Left forelimb (tissue), 1 donor: Measurements from ENCODE around the gene PLAC8L1.

Source experiments
- DNase-seq: peaks from one replicate; pipeline ENCODE4 v3.0.0-alpha.2; 2018; ENCODE audit warnings: low spot score

PLAC8L1 gene

DNA sequence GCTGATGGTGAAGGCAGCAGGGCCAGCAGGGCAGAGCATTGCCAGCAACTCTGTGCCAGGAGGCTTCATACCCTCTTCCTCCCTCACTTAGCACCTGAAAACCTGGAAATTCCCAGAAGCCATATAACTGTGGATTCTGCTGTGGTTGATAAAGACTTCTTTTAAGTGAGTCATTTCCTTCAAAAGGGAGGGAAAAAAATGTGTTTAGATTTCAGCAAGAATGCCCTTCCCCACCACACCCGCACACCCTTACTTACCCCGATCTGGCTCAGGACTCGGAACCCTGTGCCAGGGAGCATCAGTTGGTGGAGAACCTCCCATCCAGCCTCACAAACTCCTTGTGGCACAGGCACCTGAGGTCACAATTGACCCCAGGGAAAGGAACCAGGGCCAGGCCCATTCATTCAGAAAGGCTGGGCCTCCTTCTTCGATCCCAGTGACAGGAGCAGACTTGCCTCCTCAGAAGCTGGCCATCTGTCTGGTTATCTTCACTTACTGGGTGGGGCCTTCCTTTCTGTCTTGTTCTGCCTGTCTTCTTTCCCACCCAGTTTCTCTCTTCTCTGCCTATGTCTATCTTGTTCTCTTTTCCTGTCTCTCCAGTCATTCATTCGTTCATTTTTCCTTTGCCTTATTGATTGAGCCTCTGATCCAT lies 62.6 kb downstream of the PLAC8L1 start:
- DNase-seq: no peak

DNA sequence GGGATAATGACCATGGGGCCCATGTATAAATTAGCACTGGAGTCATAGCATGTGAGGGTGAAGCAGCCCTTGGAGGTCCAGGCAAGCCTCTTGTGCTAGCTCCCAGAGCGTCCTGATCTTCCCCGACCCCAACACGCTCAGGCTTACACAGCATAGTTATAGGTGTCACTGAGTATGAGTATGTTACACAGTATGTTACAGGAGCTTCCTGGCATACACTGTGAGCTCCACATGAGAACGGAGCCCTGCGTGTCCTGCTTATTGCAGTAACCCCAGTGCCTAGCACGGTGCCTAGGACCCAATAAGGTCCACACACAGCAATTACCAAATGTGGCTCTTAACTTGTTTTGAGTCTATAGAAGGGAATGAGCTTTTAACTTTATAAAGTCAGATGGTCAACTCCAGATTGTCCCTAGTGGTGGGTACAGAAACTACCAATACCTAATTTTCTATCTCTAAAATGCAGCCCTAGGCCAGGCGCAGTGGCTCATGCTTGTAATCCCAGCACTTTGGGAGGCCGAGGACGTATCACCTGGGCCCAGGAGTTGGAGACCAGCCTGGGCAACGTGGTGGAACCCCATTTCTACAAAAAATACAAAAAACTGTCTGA lies 64.1 kb downstream of the PLAC8L1 start:
- no peak for DNase-seq

DNA sequence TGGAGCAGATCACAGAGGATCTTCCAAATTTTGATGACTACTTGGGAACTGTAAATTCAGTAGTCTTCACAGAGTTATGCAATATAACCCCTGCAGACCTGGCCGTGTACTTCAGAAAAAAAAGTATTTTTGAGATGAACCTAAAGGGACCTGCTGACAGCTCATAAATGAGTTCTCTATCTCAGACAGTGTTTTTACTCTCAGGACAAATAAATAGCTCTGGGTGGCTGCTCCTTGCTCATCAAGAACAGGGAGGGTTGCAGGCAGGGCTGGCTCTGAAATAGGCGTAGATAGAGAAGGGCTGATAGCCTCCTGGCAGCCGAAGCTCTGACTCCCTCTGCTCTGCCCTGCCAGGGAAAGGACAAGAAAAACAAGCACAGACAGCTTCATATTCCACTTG lies 64.8 kb downstream of the PLAC8L1 start:
- DNase-seq: no peak

DNA sequence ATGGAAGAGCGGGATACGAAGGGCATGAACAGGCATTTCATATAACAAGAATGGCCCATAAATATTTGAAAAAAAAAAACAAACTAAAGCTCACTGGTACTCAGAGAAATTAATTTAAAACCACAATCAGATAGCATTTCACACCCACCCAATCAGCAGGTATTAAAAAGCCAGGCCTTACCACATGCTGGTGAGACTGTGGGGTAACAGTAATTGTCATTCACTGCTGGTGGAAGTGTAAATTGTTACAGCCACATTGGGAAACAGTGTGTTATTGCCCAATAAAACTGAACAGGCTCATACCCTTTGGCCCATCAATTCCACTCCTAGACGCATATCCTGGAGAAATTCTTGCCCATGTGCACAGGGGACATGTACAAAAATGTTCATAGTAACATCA lies 66.0 kb downstream of the PLAC8L1 start:
- DNase-seq: no peak

DNA sequence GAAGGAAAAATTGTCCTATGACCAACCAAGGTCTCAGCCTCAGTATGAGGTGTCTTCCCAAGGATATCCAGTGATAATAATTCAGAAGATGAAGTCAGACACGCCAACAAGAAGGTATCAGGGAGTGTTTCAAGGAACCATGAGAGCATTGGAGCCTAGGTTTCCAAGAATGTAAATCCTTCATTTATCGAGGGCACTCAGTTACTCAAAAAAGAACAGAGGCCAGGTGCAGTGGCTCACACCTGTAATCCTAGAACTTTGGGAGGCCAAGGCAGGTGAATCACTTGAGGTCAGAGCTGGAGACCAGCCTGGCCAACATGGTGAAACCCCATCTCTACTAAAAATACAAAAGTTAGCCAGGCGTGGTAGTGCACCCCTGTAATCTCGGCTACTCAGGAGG lies 70.8 kb downstream of the PLAC8L1 start:
- DNase-seq: no peak
